ENCODE results near the gene CD5L. TPM values are rescaled to one million over a fixed set of nuclear protein-coding genes. Genes with fewer than 3 reads are reported as not detected.

CD5L gene
- total and polyA plus RNA-seq, 2 of the 8 experiments (the other 6 are each of a cell fraction or from before 2014, with no cell fraction given), result not detected

- H4K91ac ChIP-seq (replicated peaks; ENCODE audit: insufficient read length, low read length), result no peak overlapping the region
- no peak overlapping the region for H3K14ac ChIP-seq (ENCODE audit: insufficient read length)
- no peaks in the 10 kb centered on the region for H3K4me1 ChIP-seq (replicated peaks in 1 of 4; ENCODE audit: control insufficient read depth in 3 of 4, insufficient read depth in 4 of 4, low read length in 3 of 4)
- H3K4ac ChIP-seq (replicated peaks; ENCODE audit: insufficient read length, low read depth, low read length), result no peak overlapping the region
- no peaks in the 10 kb centered on the region for H3K23me2 ChIP-seq (ENCODE audit: low read depth, low read length)
- 80% methylated on average over 4 of the region's 4 CpGs; no CpG with 5 or more reads in 1 of the 2 experiments for WGBS, 2 experiments (ENCODE audit: extremely low coverage in 1 of 2, insufficient coverage in 1 of 2, insufficient read length in 1 of 2, insufficient replicate concordance in 2 of 2, low coverage in 1 of 2, low lambda C conversion rate in 2 of 2, missing lambda C conversion rate in 1 of 2)
- no peak overlapping the region for H4K5ac ChIP-seq (ENCODE audit: insufficient read length, low read depth, low read length)
- H3K79me1 ChIP-seq (ENCODE audit: low read depth, low read length), result no peaks in the 10 kb centered on the region
- H2BK20ac ChIP-seq (ENCODE audit: low read length), result no peak overlapping the region
- H3K4me2 ChIP-seq (ENCODE audit: insufficient read depth in 1 of 2, low read depth in 2 of 2, low read length in 2 of 2), result no peak overlapping the region
- H3K9ac ChIP-seq (replicated peaks in 1 of 4; ENCODE audit: extremely low read depth in 1 of 4, low read depth in 3 of 4, low read length in 3 of 4), result no peak overlapping the region
- H4K20me1 ChIP-seq (replicated peaks in 1 of 2; ENCODE audit: control insufficient read depth in 1 of 2, insufficient read depth in 2 of 2, low read length in 2 of 2), result no peaks in the 10 kb centered on the region
- H2BK5ac ChIP-seq (ENCODE audit: low read depth, low read length), result no peak overlapping the region
- no peaks in the 10 kb centered on the region for H3K36me3 ChIP-seq (ENCODE audit: control insufficient read depth in 2 of 4, insufficient read depth in 4 of 4, low read length in 3 of 4)
- no peak overlapping the region for H3K23ac ChIP-seq (ENCODE audit: insufficient read length)
- H3K18ac ChIP-seq (ENCODE audit: extremely low read depth, low read length), result no peak overlapping the region
- no peak for DNase-seq (ENCODE audit: low read depth in 1 of 2, low spot score in 2 of 2)
- no peak overlapping the region for H3K27ac ChIP-seq (ENCODE audit: low read depth, low read length)
- H2BK15ac ChIP-seq (ENCODE audit: low read length), result no peak overlapping the region
- FAIRE-seq, result no peak
- no peak overlapping the region for H2AFZ ChIP-seq (ENCODE audit: low read length)
- no peak overlapping the region for H4K8ac ChIP-seq (ENCODE audit: extremely low read depth, insufficient read depth, low read length)
- no peaks in the 10 kb centered on the region for H3K79me2 ChIP-seq (ENCODE audit: control insufficient read depth in 1 of 2, insufficient read depth in 2 of 2, low read length in 2 of 2)
- no peak overlapping the region for H2BK12ac ChIP-seq (ENCODE audit: low read depth, low read length)
- CTCF ChIA-PET (ENCODE audit: partially characterized antibody), result interaction anchor here (0.6 to 1.2 kb wide), 3 partner anchors 14 to 117 kb away, joined by 3 to 4 read pairs (median 3); no protein-coding TSS in a partner anchor
- H3K4me3 ChIP-seq (ENCODE audit: extremely low read depth in 1 of 4, insufficient read depth in 2 of 4, low read depth in 3 of 4, low read length in 4 of 4), result no peak overlapping the region
- POLR2A ChIA-PET (ENCODE audit: partially characterized antibody), result no interaction called here
- no peak overlapping the region for H2AK5ac ChIP-seq (ENCODE audit: low read depth, low read length)
- TF ChIP-seq YY1 (IDR thresholded peaks at IDR 0.05; ENCODE audit: low read depth, low read length), result no peak
- TF ChIP-seq CTBP2 (IDR thresholded peaks at IDR 0.05; ENCODE audit: borderline replicate concordance, insufficient read depth, insufficient read length, low read length), result no peak
- TF ChIP-seq, protein P1, sequence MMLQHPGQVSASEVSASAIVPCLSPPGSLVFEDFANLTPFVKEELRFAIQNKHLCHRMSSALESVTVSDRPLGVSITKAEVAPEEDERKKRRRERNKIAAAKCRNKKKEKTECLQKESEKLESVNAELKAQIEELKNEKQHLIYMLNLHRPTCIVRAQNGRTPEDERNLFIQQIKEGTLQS (IDR thresholded peaks at IDR 0.05; ENCODE audit: insufficient read depth, low read depth, low read length), result no peak
- no peak for TF ChIP-seq CHD1 (IDR thresholded peaks at IDR 0.05; ENCODE audit: low read depth, low read length)
- TF ChIP-seq GABPA (IDR thresholded peaks at IDR 0.05; ENCODE audit: borderline replicate concordance, insufficient read depth, low read length), result no peak
- no peak overlapping the region for H3K56ac ChIP-seq (replicated peaks; ENCODE audit: insufficient read length, low read depth, low read length)
- H3K9me3 ChIP-seq (ENCODE audit: insufficient read depth in 2 of 2, low read depth in 1 of 2, low read length in 1 of 2), result no peaks in the 10 kb centered on the region
- no peaks in the 10 kb centered on the region for H3K27me3 ChIP-seq (replicated peaks in 1 of 4; ENCODE audit: control insufficient read depth in 3 of 4, extremely low read depth in 1 of 4, insufficient read depth in 3 of 4, low read length in 3 of 4)
- H2BK120ac ChIP-seq (replicated peaks; ENCODE audit: low read depth, low read length), result no peak overlapping the region
Observed at GRCh38 chr1:157844089-157844830, 2.7 kb upstream of the CD5L start.
